DND-41 (cell line): ENCODE results near the gene TRIP13.

Experiments used
- EZH2 ChIP-seq: IDR thresholded peaks from 3 replicates; pipeline ENCODE4 v1.6.1; 2012; ENCODE audit warnings: borderline replicate concordance, low read depth, mild to moderate bottlenecking, moderate library complexity, low read length, inconsistent platforms; ENCODE audit not compliant: severe bottlenecking
- TF ChIP-seq, protein P1 (sequence below): IDR thresholded peaks from 2 replicates; pipeline ENCODE4 v1.5.1; 2012; ENCODE audit warnings: borderline replicate concordance, low read length, moderate library complexity, mild to moderate bottlenecking; ENCODE audit not compliant: poor library complexity, severe bottlenecking; ENCODE audit errors: extremely low read depth

- TF ChIP-seq, protein P1, sequence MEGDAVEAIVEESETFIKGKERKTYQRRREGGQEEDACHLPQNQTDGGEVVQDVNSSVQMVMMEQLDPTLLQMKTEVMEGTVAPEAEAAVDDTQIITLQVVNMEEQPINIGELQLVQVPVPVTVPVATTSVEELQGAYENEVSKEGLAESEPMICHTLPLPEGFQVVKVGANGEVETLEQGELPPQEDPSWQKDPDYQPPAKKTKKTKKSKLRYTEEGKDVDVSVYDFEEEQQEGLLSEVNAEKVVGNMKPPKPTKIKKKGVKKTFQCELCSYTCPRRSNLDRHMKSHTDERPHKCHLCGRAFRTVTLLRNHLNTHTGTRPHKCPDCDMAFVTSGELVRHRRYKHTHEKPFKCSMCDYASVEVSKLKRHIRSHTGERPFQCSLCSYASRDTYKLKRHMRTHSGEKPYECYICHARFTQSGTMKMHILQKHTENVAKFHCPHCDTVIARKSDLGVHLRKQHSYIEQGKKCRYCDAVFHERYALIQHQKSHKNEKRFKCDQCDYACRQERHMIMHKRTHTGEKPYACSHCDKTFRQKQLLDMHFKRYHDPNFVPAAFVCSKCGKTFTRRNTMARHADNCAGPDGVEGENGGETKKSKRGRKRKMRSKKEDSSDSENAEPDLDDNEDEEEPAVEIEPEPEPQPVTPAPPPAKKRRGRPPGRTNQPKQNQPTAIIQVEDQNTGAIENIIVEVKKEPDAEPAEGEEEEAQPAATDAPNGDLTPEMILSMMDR = no peak
- no peak for TF ChIP-seq EZH2
Measured at GRCh38 chr5:886716-887325, 5.9 kb upstream of the TRIP13 start.
